Stomach smooth muscle (tissue), 2 donors: ENCODE data around the gene FRMD3.

ENCODE experiments used
- H3K27ac ChIP-seq: one replicate; pipeline ENCODE4 v1.7.0; 2013; ENCODE audit warnings: mild to moderate bottlenecking, low read length, inconsistent platforms
- H3K27me3 ChIP-seq, 2 donors: one replicate each; pipeline ENCODE4 v1.7.0; 2013; ENCODE audit warnings: low read length in 2 of 2; ENCODE audit not compliant: insufficient read depth in 2 of 2, control insufficient read depth in 1 of 2
- H3K36me3 ChIP-seq, 2 donors: one replicate each; pipeline ENCODE4 v1.7.0; 2013; ENCODE audit warnings: low read length in 2 of 2; ENCODE audit not compliant: control insufficient read depth in 2 of 2, insufficient read depth in 2 of 2
- H3K4me1 ChIP-seq: one replicate; pipeline ENCODE4 v1.7.0; 2013; ENCODE audit warnings: low read length; ENCODE audit not compliant: control insufficient read depth, insufficient read depth
- H3K4me3 ChIP-seq, 2 donors: one replicate each; pipeline ENCODE4 v1.7.0; 2013; ENCODE audit warnings: low read length in 2 of 2
- H3K9ac ChIP-seq, 2 donors: one replicate each; pipeline ENCODE4 v1.7.0; 2013; ENCODE audit warnings: low read length in 2 of 2, mild to moderate bottlenecking in 1 of 2
- H3K9me3 ChIP-seq, 2 donors: one replicate each; pipeline ENCODE4 v1.7.0; 2013; ENCODE audit warnings: low read length in 2 of 2; ENCODE audit not compliant: control insufficient read depth in 2 of 2
- donor health status: healthy.
- donor health status: Pancreatic carcinoma.

FRMD3 gene

DNA sequence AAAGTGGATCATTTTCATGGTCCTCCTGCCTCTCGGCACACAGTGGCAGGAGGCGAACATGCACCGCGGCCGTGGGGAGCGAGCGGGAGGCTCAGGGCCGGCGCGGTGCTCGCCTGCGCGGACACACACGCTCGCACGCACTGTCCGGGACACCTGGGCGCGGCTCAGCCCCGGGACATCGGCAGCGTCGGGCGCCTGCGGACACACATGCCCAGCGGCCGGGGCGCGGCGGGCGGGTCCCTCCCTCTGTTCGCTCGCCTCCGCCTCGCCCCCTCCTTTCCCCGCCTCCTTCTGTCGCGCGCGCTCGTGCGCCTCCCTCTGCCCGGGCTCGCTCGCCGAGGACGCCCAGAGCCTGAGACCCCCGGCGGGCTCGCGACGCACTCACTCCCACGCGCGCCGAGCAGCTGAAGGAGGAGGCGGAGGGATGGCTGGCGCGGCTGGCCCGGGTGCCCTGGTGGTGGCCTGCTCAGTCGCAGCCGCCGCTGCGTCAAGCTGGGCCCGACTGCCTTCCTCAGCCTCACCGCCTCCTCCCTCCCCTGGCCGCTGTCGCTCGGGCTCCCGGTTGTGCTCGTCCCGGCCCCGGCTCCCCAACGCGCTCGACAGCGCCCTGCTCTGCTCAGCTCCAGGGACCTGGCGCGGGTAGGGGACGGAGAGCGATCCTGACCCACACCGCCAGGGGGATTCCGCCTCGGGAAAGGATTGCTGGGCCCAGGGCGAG is at the start of gene FRMD3:
TSS of gene FRMD3 (minus strand) at position 230 of the 718 bp plus-strand sequence. CDS start at position 60, 170 bp downstream.
- Histone ChIP-seq H3K9ac (peak within 1 kb of the TSS in 1 of 2 donors; percentile 45), H3K4me3 (peak within 1 kb of the TSS; percentile 56 to 71), H3K4me1 (peaks cover 18% of the 10 kb centered on the region), H3K9me3 (peaks cover 0 to 2% of the 10 kb centered on the region in 2 donors), H3K27me3 (peaks cover 2 to 19% of the 10 kb centered on the region in 2 donors), H3K27ac (no peak within 1 kb of the TSS), H3K36me3 (no peaks in the 10 kb centered on the region)

DNA sequence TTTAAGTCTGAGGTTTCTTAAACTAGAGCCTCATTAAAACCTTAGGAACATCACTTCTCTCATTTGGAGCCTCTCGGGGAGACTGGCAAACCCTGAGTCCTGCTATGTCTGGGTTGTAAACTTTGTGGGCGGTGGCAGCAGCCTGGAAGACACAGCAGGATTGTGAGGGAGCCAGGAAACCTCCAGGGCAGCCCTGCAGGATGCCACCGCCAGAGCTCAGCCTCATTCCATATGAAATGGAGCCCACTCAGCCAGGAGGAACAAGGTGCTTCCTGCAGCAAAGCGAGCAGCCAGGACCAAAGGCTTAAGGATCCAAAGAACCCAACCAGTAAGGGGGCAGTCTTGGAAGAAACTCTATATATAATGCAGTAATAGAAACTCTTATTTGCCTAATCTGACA is 46.8 kb upstream of the FRMD3 start:
- Histone ChIP-seq H3K4me3 (no peak overlapping the region), H3K36me3 (no peaks in the 10 kb centered on the region), H3K27ac (no peak overlapping the region), H3K4me1 (no peaks in the 10 kb centered on the region), H3K9ac (no peak overlapping the region), H3K27me3 (no peaks in the 10 kb centered on the region), H3K9me3 (no peaks in the 10 kb centered on the region)

- H3K27me3 ChIP-seq: no peaks in the 10 kb centered on the region
- no peaks in the 10 kb centered on the region for H3K9me3 ChIP-seq
- H3K9ac ChIP-seq: no peak overlapping the region
- H3K4me1 ChIP-seq: no peaks in the 10 kb centered on the region
- H3K27ac ChIP-seq: no peak overlapping the region
- H3K4me3 ChIP-seq: no peak overlapping the region
- H3K36me3 ChIP-seq: no peaks in the 10 kb centered on the region
Observed at GRCh38 chr9:83583151-83584014, 45.2 kb upstream of the FRMD3 start.

GRCh38 chr9:83582029-83582428 is 43.8 kb upstream of the FRMD3 start:
- Histone ChIP-seq H3K36me3 (no peaks in the 10 kb centered on the region), H3K4me3 (no peak overlapping the region), H3K27ac (no peak overlapping the region), H3K9ac (no peak overlapping the region), H3K4me1 (no peaks in the 10 kb centered on the region), H3K9me3 (no peaks in the 10 kb centered on the region), H3K27me3 (no peaks in the 10 kb centered on the region)

- H3K4me3 ChIP-seq: no peak overlapping the region
- H3K27ac ChIP-seq: no peak overlapping the region
- no peak overlapping the region for H3K9ac ChIP-seq
- no peaks in the 10 kb centered on the region for H3K9me3 ChIP-seq
- no peaks in the 10 kb centered on the region for H3K4me1 ChIP-seq
- H3K27me3 ChIP-seq: no peaks in the 10 kb centered on the region
- no peaks in the 10 kb centered on the region for H3K36me3 ChIP-seq
Observed at GRCh38 chr9:83574482-83574881, 36.3 kb upstream of the FRMD3 start.

DNA sequence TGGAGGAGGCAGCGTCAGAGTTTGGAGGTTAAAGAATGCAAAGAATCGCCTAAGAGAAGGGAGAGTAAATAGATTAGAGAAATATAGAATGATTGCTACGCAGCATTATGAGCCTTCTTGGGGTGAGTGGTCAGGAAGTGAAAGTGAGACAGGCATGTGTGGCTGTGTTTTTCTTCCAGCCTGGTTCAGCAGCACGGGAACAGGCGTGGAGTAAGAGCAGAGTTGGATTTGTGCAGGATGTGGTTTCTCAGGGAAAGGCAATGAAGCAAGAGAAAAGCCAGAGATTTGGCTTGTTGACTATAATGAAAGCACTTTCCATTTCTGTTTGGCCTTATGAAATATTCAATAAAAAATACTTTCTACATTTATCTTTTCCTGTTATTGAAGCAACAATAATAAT is 34.3 kb upstream of the FRMD3 start:
- Histone ChIP-seq H3K27me3 (no peaks in the 10 kb centered on the region), H3K9ac (peak overlapping the region in 1 of 2 donors; percentile 34), H3K4me1 (no peaks in the 10 kb centered on the region), H3K9me3 (no peaks in the 10 kb centered on the region), H3K36me3 (no peaks in the 10 kb centered on the region), H3K27ac (peak overlapping the region; percentile 12), H3K4me3 (no peak overlapping the region)

- Histone ChIP-seq H3K36me3 (no peaks in the 10 kb centered on the region), H3K4me1 (no peaks in the 10 kb centered on the region), H3K27ac (no peak overlapping the region), H3K9ac (no peak overlapping the region), H3K4me3 (no peak overlapping the region), H3K27me3 (no peaks in the 10 kb centered on the region), H3K9me3 (no peaks in the 10 kb centered on the region)
Observed at GRCh38 chr9:83570359-83570758, 32.2 kb upstream of the FRMD3 start.

DNA sequence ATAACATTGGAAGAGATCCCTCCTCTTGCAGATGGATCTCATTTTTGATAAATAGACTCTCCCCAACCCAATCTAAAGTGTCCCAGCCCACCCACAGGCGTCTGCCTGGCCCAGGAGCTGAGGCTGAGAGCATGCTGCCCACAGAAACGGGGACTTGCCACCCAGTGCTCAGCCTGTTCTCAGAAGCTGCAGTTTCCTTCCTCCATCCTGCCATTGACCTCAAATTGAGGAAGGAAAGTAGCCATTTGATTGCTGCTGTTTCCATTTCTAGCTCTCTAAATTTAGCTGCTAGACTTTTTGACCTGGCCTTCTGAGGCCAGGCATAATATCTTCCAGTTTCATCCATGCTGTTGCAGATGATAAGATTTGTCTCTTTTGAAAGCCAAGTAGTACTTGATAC is 31.1 kb upstream of the FRMD3 start:
- H3K9me3 ChIP-seq: no peaks in the 10 kb centered on the region
- no peak overlapping the region for H3K27ac ChIP-seq
- H3K9ac ChIP-seq: no peak overlapping the region
- H3K36me3 ChIP-seq: no peaks in the 10 kb centered on the region
- H3K27me3 ChIP-seq: no peaks in the 10 kb centered on the region
- H3K4me1 ChIP-seq: no peaks in the 10 kb centered on the region
- H3K4me3 ChIP-seq: no peak overlapping the region

DNA sequence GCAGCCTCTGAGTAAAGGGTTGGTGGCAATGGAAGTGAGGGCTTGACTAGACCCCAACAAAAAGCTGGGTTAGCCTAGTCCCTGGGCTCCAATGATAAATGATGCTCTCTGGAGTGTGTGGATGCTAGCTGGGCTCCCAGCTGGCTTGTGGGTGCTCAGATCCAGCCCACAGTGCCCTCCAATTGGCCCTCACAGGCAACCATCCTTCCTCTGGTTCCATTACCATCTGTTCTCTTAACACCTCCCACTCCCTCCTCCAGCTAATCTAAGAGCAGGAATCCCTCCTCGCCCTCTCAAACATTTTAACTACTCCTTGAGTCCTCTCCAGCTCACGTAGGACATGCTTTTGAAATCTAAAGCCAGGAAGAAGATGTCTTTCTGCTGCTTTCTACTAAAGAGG is 25.2 kb upstream of the FRMD3 start:
- H3K27me3 ChIP-seq: no peaks in the 10 kb centered on the region
- H3K27ac ChIP-seq: no peak overlapping the region
- H3K4me3 ChIP-seq: no peak overlapping the region

DNA sequence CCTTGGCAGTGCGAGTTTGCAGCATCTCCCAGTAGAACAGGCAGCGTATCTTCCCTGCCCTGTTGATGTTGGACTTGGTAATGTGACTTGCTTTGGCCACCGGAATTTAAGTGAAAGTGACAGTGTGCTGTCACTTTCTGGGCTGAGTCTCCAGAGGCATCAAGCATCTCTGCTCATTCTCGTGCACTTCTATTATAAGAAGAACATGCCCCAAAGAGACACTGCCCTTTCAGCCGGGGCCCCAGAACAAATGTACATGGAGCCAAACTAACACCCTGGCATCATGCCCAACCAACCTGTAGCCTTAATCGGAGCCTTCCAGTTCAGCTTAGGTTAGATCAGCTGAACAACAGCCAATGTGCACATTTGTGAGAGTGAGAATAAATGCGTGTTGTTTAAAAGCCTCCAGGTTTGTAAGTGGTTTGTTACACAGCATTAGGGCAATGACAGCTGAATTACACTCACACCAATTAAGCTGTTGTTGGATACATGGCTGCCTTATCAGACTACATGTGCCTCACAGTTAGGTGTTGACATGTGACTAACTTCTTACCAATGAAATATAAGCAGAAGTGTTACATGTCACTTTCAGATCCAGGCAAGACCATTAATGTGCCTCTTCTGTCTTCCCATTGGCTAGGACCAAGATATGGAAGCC is 22.1 kb upstream of the FRMD3 start:
- H3K4me1 ChIP-seq: no peaks in the 10 kb centered on the region

More for the DNA sequence above, 25.2 kb upstream of the FRMD3 start:
- H3K9me3 ChIP-seq: no peaks in the 10 kb centered on the region
- no peaks in the 10 kb centered on the region for H3K4me1 ChIP-seq
- H3K9ac ChIP-seq: no peak overlapping the region
- no peaks in the 10 kb centered on the region for H3K36me3 ChIP-seq

More for the DNA sequence above, 22.1 kb upstream of the FRMD3 start:
- Histone ChIP-seq H3K4me3 (no peak overlapping the region), H3K27me3 (no peaks in the 10 kb centered on the region), H3K9me3 (no peaks in the 10 kb centered on the region), H3K9ac (no peak overlapping the region), H3K36me3 (no peaks in the 10 kb centered on the region), H3K27ac (no peak overlapping the region)
